Vagina (tissue), 2 donors: Measurements from ENCODE around the gene NEK8.

Experiments
- POLR2A ChIP-seq, 2 donors: fragments of 450-650 bp; IDR thresholded peaks; one replicate each; pipeline ENCODE4 v1.6.1; 2017; ENCODE audit warnings: antibody characterized with exemption in 2 of 2, mild to moderate bottlenecking in 2 of 2, moderate library complexity in 2 of 2
- TF ChIP-seq, protein P1 (sequence below), 3 experiments: fragments of 450-650 bp in 2 of 3; fragments of 200-600 bp in 1 of 3; sonication (generic) in 1 of 3; IDR thresholded peaks; one replicate each; pipeline ENCODE4 v1.5.1; 2017 to 2019; ENCODE audit warnings: antibody characterized with exemption in 3 of 3, mild to moderate bottlenecking in 2 of 3, moderate library complexity in 2 of 3

DNA sequence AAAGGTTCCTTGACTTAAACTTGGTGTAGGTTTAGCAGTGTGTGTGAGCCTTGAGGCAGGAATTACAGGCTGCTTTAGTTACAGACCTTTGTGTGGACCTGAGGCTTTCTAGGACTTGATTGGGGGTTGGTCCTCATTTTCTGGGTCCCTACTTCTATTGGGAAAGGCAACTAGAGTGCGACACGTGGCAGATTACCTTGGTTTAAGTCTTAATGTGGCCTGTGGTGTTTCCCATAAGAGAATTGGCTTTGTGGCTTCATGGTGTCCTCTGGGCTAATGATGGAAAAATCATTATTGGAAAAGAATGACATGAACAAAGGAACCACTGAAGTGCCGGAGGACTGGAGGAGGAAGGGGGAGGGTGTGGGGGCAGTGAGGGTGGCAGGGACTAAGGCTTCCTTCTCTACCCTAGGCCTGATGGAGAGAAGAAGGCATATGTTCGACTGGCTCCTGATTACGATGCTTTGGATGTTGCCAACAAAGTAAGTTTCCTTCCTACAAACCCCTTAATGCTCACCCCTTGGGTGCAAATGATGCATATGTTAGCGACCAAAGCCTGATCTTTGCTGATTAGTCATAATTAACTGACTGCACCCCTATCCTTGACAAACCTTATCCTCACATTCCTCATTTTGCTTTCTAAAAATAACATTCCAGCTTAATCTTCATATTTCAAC lies 5.3 kb upstream of the NEK8 start:
- TF ChIP-seq, protein P1, sequence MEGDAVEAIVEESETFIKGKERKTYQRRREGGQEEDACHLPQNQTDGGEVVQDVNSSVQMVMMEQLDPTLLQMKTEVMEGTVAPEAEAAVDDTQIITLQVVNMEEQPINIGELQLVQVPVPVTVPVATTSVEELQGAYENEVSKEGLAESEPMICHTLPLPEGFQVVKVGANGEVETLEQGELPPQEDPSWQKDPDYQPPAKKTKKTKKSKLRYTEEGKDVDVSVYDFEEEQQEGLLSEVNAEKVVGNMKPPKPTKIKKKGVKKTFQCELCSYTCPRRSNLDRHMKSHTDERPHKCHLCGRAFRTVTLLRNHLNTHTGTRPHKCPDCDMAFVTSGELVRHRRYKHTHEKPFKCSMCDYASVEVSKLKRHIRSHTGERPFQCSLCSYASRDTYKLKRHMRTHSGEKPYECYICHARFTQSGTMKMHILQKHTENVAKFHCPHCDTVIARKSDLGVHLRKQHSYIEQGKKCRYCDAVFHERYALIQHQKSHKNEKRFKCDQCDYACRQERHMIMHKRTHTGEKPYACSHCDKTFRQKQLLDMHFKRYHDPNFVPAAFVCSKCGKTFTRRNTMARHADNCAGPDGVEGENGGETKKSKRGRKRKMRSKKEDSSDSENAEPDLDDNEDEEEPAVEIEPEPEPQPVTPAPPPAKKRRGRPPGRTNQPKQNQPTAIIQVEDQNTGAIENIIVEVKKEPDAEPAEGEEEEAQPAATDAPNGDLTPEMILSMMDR (IDR thresholded peaks at IDR 0.05): no peak
- TF ChIP-seq POLR2A (IDR thresholded peaks at IDR 0.05): no peak
